GM13977 (cell line): Measurements from ENCODE around the gene OXT.
"Not testable (repeated sequence)": the region's sequence is repeated elsewhere in the genome, so short reads cannot be mapped to it uniquely, and the experiment has no call there.

Experiments
- DNase-seq: peaks from one replicate; pipeline ENCODE4 v3.0.0; 2012; ENCODE audit warnings: low spot score
- in situ Hi-C: fragments of 300-500 bp; cut with MboI; formaldehyde crosslinking; loops from one replicate; pipeline ENCODE4 v1.12.0; 2022; ENCODE audit warnings: low sequenced_read_pairs, low pct_unique_long_range_greater_than_20kb, mixed read lengths, inconsistent platforms; ENCODE audit not compliant: unreplicated experiment
- TF ChIP-seq, protein P1 (sequence below): IDR thresholded peaks from 2 replicates; pipeline ENCODE4 v1.5.1; 2012; ENCODE audit warnings: mild to moderate bottlenecking, control low read depth; ENCODE audit not compliant: insufficient read depth; ENCODE audit errors: extremely low read depth, missing control alignments

OXT gene

DNA sequence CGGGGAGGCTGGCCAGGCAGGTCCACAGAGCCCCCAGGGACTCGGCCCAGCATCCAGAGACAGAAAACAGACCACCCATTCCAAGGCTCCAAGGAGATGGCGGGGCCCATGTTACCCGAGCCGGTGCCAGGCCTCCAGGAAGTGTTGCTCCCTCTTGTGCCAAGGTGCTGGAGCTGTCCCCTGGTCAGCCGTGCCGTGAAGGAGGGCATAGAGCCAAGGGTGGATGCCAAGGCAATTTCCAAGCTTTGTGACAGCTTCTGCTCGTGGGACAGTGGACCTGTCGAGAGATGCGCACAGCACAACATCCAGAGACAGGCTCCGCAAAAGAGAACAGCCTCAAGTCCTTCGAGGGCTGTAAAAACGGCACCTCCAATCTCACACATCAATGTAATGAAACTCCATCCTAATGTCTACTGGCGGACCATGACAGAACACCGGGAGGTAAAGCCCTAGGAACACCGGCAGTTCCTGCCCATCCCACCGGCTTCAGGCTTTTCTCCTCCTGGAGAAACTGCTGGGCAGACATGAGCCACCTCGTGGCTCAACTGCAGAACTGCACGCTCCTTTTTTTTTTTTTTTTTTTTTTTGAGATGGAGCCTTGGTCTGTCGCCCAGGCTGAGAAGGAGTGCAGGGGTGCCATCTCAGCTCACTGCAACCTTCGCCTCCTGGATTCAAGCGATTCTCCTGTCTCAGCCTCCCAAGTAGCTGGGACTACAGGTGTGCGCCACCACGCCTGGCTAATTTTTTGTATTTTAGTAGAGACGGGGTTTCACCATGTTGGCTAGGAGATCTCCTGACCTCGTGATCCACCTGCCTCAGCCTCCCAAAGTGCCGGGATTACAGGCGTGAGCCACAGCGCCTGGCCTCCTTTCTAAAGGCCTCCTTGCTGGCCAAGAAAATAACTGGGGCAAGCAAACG is 44.0 kb downstream of the OXT start:
- peak; percentile 83 for DNase-seq
- TF ChIP-seq, protein P1, sequence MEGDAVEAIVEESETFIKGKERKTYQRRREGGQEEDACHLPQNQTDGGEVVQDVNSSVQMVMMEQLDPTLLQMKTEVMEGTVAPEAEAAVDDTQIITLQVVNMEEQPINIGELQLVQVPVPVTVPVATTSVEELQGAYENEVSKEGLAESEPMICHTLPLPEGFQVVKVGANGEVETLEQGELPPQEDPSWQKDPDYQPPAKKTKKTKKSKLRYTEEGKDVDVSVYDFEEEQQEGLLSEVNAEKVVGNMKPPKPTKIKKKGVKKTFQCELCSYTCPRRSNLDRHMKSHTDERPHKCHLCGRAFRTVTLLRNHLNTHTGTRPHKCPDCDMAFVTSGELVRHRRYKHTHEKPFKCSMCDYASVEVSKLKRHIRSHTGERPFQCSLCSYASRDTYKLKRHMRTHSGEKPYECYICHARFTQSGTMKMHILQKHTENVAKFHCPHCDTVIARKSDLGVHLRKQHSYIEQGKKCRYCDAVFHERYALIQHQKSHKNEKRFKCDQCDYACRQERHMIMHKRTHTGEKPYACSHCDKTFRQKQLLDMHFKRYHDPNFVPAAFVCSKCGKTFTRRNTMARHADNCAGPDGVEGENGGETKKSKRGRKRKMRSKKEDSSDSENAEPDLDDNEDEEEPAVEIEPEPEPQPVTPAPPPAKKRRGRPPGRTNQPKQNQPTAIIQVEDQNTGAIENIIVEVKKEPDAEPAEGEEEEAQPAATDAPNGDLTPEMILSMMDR = peak; percentile 74
- in situ Hi-C loops = no loop called here

DNA sequence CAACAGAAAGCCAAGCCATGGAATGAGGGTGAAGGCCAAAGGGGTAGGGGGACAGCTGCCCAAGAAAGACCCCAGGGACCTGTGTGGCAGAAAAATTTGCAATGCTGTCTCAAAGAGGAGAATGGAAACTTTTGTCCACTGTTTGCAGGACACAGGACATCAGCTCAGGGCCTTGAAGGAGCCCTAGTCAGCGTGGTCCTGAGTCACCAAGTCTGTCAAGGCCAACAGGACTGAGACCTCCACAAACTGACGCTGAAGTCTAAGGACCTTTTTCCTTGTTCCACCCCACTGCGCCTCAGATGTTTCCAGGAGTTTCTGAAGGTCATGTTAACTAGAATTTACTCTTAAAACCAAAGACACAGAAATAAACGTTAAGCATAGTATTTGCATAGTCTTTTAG is 44.9 kb downstream of the OXT start:
- TF ChIP-seq, protein P1 = no peak
- no peak for DNase-seq
- in situ Hi-C loops = no loop called here

DNA sequence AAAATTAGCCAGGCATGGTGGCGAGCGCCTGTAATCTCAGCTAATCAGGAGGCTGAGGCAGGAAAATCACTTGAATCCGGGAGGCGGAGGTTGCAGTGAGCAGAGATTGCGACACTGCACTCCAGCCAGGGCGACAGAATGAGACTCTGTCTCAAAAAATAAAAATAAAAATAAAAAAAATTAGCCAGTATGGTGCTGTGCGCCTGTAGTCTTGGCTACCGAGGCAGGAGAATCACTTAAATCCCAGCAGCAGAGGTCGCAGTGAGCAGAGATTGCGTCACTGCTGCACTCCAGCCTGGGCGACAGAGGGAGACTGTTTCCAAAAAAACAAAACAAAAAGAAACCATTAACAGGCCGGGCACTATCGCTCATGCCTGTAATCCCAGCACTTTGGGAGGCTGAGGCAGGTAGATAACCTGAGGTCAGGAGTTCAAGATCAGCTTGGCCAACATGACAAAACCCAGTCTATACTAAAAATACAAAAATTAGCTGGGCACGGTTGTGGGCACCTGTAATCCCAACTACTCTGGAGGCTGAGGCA is 46.5 kb downstream of the OXT start:
- peak; percentile 48 for DNase-seq
- in situ Hi-C loops = not testable (repeated sequence)
- TF ChIP-seq, protein P1 = peak; percentile 58

DNA sequence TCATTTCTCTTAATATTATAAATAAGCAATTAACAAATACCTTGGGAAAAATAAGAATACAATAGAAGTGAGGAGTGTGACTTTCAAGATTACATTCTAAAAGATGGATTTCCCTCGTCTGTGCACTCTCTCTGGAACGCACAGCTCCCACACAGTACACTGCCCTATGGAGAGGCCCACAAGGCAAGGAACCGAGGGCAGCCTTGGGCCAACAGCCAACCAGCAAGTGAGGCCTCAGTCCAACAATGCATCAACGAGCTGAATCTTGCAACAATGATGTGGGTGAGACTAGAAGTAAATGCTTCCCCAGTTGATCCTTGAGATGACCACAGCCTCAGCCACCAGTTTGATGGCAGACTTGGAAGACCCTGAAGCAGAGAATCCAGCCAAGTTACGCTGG is 47.6 kb downstream of the OXT start:
- in situ Hi-C loops = no loop called here
- no peak for DNase-seq
- TF ChIP-seq, protein P1 = no peak

DNA sequence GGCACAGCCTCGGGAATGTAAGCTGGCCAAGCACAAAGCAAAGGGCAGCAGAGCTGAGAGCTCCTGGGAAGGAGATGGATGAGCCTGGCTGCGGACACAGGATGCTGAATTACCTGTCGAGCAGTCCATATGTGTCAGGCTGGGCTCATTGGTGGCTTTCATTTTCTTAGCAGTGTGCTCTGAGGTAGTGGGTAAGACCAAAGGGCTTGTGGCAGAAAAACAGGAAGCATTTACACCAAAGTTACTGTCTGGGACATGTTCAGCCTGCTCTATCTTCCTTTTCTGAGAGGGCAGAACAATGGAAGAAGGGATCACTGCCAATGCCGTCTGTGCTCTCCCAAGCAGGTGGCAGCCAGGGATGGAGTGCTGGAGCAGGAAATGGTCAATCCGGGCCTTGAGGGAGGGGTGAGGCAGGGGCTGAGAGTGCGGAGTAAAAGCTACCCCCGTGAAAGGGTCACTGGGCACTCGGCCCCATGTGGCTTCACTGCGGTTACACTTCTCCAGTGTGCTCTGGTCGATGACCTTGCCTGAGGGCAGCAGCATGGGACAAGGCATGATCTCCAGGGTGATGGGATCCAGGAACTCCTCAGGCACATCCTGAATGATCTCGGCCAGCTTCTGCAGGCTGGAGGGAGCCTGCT is 50.0 kb downstream of the OXT start:
- DNase-seq = no peak
- in situ Hi-C loops = no loop called here
- TF ChIP-seq, protein P1 = no peak
